Activated CD8-positive, alpha-beta memory T cell treated with anti-CD3 and anti-CD28 coated beads, Interleukin-2, amount 50 U/mL, for 4 hours (primary cell): ENCODE data around the gene XK.
"Not testable (repeated sequence)": the region's sequence is repeated elsewhere in the genome, so short reads cannot be mapped to it uniquely, and the experiment has no call there.

Experiments used
- DNase-seq: peaks from one replicate; pipeline ENCODE4 v3.0.0-alpha.2; 2020

The XK gene

GRCh38 chrX:37757082-37757481 is 71.5 kb downstream of the XK start:
- DNase-seq: no peak

- DNase-seq: no peak
Observed at GRCh38 chrX:37759351-37759750, 73.8 kb downstream of the XK start.

GRCh38 chrX:37759878-37760418 is 74.4 kb downstream of the XK start:
- no peak for DNase-seq

GRCh38 chrX:37763400-37763799 is 77.8 kb downstream of the XK start:
- no peak for DNase-seq

- no peak for DNase-seq
Observed at GRCh38 chrX:37765507-37765906, 79.9 kb downstream of the XK start.

GRCh38 chrX:37767430-37767829 is 81.8 kb downstream of the XK start:
- DNase-seq: no peak

GRCh38 chrX:37768866-37769265 is 83.3 kb downstream of the XK start:
- not testable (repeated sequence) for DNase-seq

GRCh38 chrX:37776283-37776986 is 90.8 kb downstream of the XK start:
- no peak for DNase-seq

- DNase-seq: no peak
Observed at GRCh38 chrX:37776987-37777325, 91.4 kb downstream of the XK start.

GRCh38 chrX:37779857-37780256 is 94.3 kb downstream of the XK start, which contains the start of gene CYBB:
Gene CYBB, plus strand, starts transcription at chrX:37780059. Its CDS starts 19 bp downstream, at chrX:37780078.
- DNase-seq: no peak

GRCh38 chrX:37781081-37781480 is 95.5 kb downstream of the XK start:
- no peak for DNase-seq
